ENCODE results near the gene MSRB2.

- TF ChIP-seq CTCF (IDR thresholded peaks at IDR 0.05) (no peak), POLR2A (IDR thresholded peaks at IDR 0.05) (no peak)
Measured at GRCh38 chr10:23081891-23082290, 13.5 kb upstream of the MSRB2 start.

Data from lower leg skin (tissue), 3 donors.